ENCODE data around the gene PHOX2B. TPM values are rescaled to one million over a fixed set of nuclear protein-coding genes. Genes with fewer than 3 reads are reported as not detected.

Gene PHOX2B
- total RNA-seq, 2 donors from 2014 or later, result 0.56 TPM; not detected in 1

- no peak overlapping the region for H3K9ac ChIP-seq (ENCODE audit: low read depth in 2 of 2, low read length in 2 of 2)
- no peak for DNase-seq
- H3K27ac ChIP-seq, result no peak overlapping the region
- H3K36me3 ChIP-seq, result no peaks in the 10 kb centered on the region
- intact Hi-C loops (cut with DNase I), result no loop called here
- TF ChIP-seq CTCF (IDR thresholded peaks at IDR 0.05), result no peak
- H3K4me1 ChIP-seq, result no peaks in the 10 kb centered on the region
- no peak overlapping the region for H3K4me3 ChIP-seq
- no peaks in the 10 kb centered on the region for H3K9me3 ChIP-seq
- H3K27me3 ChIP-seq, result peaks cover 70% of the 10 kb centered on the region
These were observed 3.0 kb upstream of the PHOX2B start for GRCh38 chr4:41751449-41752061.

DNA sequence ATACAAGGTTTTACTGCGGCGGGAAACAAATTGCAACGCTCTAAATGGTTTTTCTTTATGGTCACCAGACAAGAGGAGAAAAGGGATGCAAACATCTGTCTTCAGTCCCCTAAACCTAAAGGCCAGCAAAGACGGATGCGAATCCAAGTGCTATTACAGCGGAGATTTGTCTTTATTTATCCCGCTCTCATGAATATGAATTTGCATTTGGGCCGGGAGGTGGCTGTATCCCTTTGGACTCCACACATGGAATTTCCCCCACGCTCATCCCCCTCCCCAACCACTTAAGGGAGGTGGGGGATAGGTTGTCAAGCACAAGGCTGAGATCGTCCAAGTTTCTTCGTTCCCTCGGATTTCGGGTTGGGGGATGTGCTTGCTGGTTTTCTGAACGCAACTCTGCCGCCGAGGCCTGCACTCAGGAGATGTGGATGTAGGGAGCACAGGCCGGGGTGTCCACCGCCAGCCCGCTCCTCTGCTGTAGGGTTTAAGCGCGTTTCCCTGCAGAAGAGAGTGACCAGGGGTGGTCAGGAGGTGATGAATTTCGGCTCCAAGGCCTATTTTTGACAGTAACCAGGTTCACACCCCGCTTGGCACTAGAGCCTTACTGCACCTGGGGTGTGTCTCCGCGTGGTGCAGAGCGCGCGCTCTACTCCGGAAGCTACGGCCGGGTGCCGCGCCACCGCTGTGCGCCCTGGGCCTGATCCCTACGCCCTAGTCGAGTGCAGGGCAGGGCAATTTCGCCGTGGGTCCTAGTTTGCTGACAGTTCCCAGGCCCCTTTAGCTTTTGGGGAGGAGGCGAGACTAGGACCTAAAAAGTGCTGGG, 2.3 kb upstream of the PHOX2B start:
- no peaks in the 10 kb centered on the region for H3K4me1 ChIP-seq
- no peak for DNase-seq
- H3K36me3 ChIP-seq, result no peaks in the 10 kb centered on the region
- H3K4me3 ChIP-seq, result no peak overlapping the region
- no peaks in the 10 kb centered on the region for H3K9me3 ChIP-seq
- no peak overlapping the region for H3K9ac ChIP-seq (ENCODE audit: low read depth in 2 of 2, low read length in 2 of 2)
- TF ChIP-seq CTCF (IDR thresholded peaks at IDR 0.05), result no peak
- no peak overlapping the region for H3K27ac ChIP-seq
- intact Hi-C loops (cut with DNase I), result no loop called here
- H3K27me3 ChIP-seq, result peaks cover 76% of the 10 kb centered on the region

GRCh38 chr4:41750121-41750625, 1.6 kb upstream of the PHOX2B start:
- no peak for TF ChIP-seq CTCF (IDR thresholded peaks at IDR 0.05)
- Histone ChIP-seq H3K9ac (ENCODE audit: low read depth in 2 of 2, low read length in 2 of 2) (no peak overlapping the region), H3K4me3 (no peak overlapping the region), H3K36me3 (no peaks in the 10 kb centered on the region), H3K9me3 (no peaks in the 10 kb centered on the region), H3K27me3 (peaks cover 81% of the 10 kb centered on the region), H3K4me1 (no peaks in the 10 kb centered on the region), H3K27ac (no peak overlapping the region)
- intact Hi-C loops (cut with DNase I), result no loop called here
- DNase-seq, result no peak

- Histone ChIP-seq H3K27ac (no peak overlapping the region), H3K9me3 (no peaks in the 10 kb centered on the region), H3K4me3 (no peak overlapping the region), H3K4me1 (no peaks in the 10 kb centered on the region), H3K9ac (ENCODE audit: low read depth in 2 of 2, low read length in 2 of 2) (no peak overlapping the region), H3K27me3 (peaks cover 87% of the 10 kb centered on the region), H3K36me3 (no peaks in the 10 kb centered on the region)
- intact Hi-C loops (cut with DNase I), result no loop called here
- no peak for DNase-seq
- TF ChIP-seq CTCF (IDR thresholded peaks at IDR 0.05), result no peak
These were observed 1.1 kb upstream of the PHOX2B start for GRCh38 chr4:41749631-41750039.

DNA sequence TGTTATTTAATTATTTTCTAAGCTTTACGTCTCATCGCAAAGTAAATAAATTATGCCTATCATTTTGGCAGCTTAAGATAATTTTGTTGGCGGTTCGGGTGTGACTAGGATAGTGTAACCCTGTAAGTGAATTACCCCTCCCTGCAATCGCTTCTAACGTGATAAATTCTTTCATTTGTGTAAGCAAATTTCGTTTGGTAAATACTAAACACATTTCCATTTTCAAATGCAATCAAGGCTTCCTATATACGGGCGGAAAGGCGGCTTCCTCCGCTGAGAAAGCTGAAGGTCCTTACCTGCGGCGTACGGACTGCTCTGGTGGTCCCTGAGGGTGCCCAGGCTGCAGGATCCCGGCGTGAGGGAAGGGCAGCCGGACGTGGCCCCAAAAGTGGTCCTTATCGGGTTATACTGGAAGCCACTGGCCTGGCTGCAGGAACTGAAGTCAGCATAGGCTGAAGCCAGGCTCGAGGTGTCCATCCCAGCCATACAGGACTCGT, 403 bp downstream of the PHOX2B start:
- no peak overlapping the region for H3K4me3 ChIP-seq
- intact Hi-C loops (cut with DNase I), result no loop called here
- H3K27ac ChIP-seq, result no peak overlapping the region
- no peak overlapping the region for H3K9ac ChIP-seq (ENCODE audit: low read depth in 2 of 2, low read length in 2 of 2)
- no peak for DNase-seq
- no peaks in the 10 kb centered on the region for H3K4me1 ChIP-seq
- TF ChIP-seq CTCF (IDR thresholded peaks at IDR 0.05), result no peak
- peaks cover 86% of the 10 kb centered on the region for H3K27me3 ChIP-seq
- no peaks in the 10 kb centered on the region for H3K9me3 ChIP-seq
- H3K36me3 ChIP-seq, result no peaks in the 10 kb centered on the region

Measured in colonic mucosa (tissue), 4 donors.